Panc1 (cell line): ENCODE data around the gene ALLC. TPM values are rescaled to one million over a fixed set of nuclear protein-coding genes. Genes with fewer than 3 reads are reported as not detected.

Experiments used
- ATAC-seq: fragments of 200-7000 bp; cut with Tn5 transposase; 2 replicates; pipeline ENCODE4 v1.9.1; 2020; ENCODE audit warnings: mild to moderate bottlenecking, moderate library complexity
- BruUV-seq: library from RNA; stranded (reverse); fragments of 400-500 nt; replicated peaks from 2 replicates; lab custom pipeline; 2021; lab: Mats Ljungman, UMichigan
- CTCF ChIA-PET: fragments of 300-600 bp; sonication (Branson Sonifier 250); formaldehyde crosslinking; loops from one replicate; lab custom pipeline; 2022; ENCODE audit warnings: antibody characterized with exemption; lab: Charles Lee
- POLR2A ChIA-PET: fragments of 300-600 bp; sonication (Branson Sonifier 250); formaldehyde crosslinking; loops from one replicate; lab custom pipeline; 2022; ENCODE audit warnings: antibody characterized with exemption; lab: Charles Lee
- DNase-seq: peaks from one replicate; pipeline ENCODE4 v3.0.0-alpha.2; 2010; ENCODE audit warnings: low read depth, low spot score
- H3K27ac ChIP-seq: 2 replicates; pipeline ENCODE4 v1.5.1; 2011; ENCODE audit warnings: mild to moderate bottlenecking, low read length, inconsistent platforms
- H3K27me3 ChIP-seq: fragments of 200-500 bp; sonication (Bioruptor generic); 2 replicates; pipeline ENCODE4 v1.6.0; 2014; ENCODE audit warnings: low read length, inconsistent platforms; ENCODE audit not compliant: control insufficient read depth, insufficient read depth
- H3K36me3 ChIP-seq: fragments of 200-500 bp; sonication (Bioruptor generic); 2 replicates; pipeline ENCODE4 v1.5.1; 2014; ENCODE audit warnings: inconsistent platforms, mild to moderate bottlenecking, low read length, moderate library complexity; ENCODE audit not compliant: control insufficient read depth, insufficient read depth
- H3K4me1 ChIP-seq: 2 replicates; pipeline ENCODE4 v1.5.1; 2011; ENCODE audit warnings: inconsistent platforms, mild to moderate bottlenecking, low read length, moderate library complexity; ENCODE audit not compliant: control insufficient read depth, insufficient read depth
- H3K4me3 ChIP-seq, 2 experiments: 2 replicates each; pipeline ENCODE4 v1.5.1; 2011 to 2012; ENCODE audit warnings: low read depth in 2 of 2, low read length in 2 of 2, mild to moderate bottlenecking in 2 of 2, inconsistent platforms in 1 of 2, moderate library complexity in 1 of 2
- H3K9me3 ChIP-seq: fragments of 200-500 bp; sonication (Bioruptor generic); 2 replicates; pipeline ENCODE4 v1.5.1; 2014; ENCODE audit warnings: low read depth, mild to moderate bottlenecking, inconsistent platforms, low read length, moderate library complexity; ENCODE audit not compliant: control insufficient read depth, insufficient read depth
- CTCF ChIP-seq: fragments of 450-650 bp; IDR thresholded peaks from 2 replicates; pipeline ENCODE4 v1.5.1; 2017; ENCODE audit warnings: mild to moderate bottlenecking
- POLR2AphosphoS5 ChIP-seq: IDR thresholded peaks from 2 replicates; pipeline ENCODE4 v1.6.1; 2012; ENCODE audit warnings: mild to moderate bottlenecking, low read depth, low read length, moderate library complexity
- REST ChIP-seq, 2 experiments: IDR thresholded peaks; 2 replicates each; pipeline ENCODE4 v1.6.1; 2011 to 2012; ENCODE audit warnings: low read depth in 2 of 2, control low read depth in 1 of 2, low read length in 1 of 2, mild to moderate bottlenecking in 1 of 2, moderate library complexity in 1 of 2; ENCODE audit not compliant: insufficient read depth in 1 of 2
- SIN3A ChIP-seq: IDR thresholded peaks from 2 replicates; pipeline ENCODE4 v1.6.1; 2012; ENCODE audit warnings: low read depth, mild to moderate bottlenecking, low read length, moderate library complexity, borderline replicate concordance; ENCODE audit not compliant: insufficient read depth
- TCF7L2 ChIP-seq: IDR thresholded peaks from 2 replicates; pipeline ENCODE4 v1.6.1; 2011; ENCODE audit warnings: mild to moderate bottlenecking, low read depth, low read length, inconsistent platforms
- in situ Hi-C: cut with HindIII; loops from 2 replicates; pipeline ENCODE4 v1.10.0; 2016; ENCODE audit warnings: low sequenced_read_pairs, low pct_unique_long_range_greater_than_20kb
- intact Hi-C: fragments of 100-400 bp; cut with micrococcal nuclease; formaldehyde crosslinking; loops from one replicate; pipeline ENCODE4 v1.10.0; 2022; ENCODE audit not compliant: unreplicated experiment
- total RNA-seq: library from RNA; stranded (reverse); gene quantifications from one replicate; pipeline ENCODE4 v1.2.1, GENCODE V29; 2021; ENCODE audit not compliant: unreplicated experiment

The ALLC gene
- total RNA-seq, 1 experiment from 2014 or later, result not detected

- no peak for TF ChIP-seq TCF7L2
- TF ChIP-seq CTCF, result no peak
- TF ChIP-seq SIN3A, result no peak
- no peak for TF ChIP-seq REST (IDR thresholded peaks at IDR 0.05; ENCODE audit: insufficient read depth in 1 of 2, low read depth in 2 of 2, low read length in 1 of 2)
- TF ChIP-seq POLR2AphosphoS5, result no peak
- ChIA-PET POLR2A (no interaction called here), CTCF (interaction anchor here (0.6 kb wide), 1 partner anchor 37 kb away, joined by 3 read pairs; no protein-coding TSS in a partner anchor)
- no peaks in the 10 kb centered on the region for H3K27me3 ChIP-seq
- DNase-seq, result no peak
- in situ Hi-C loops (no loop called here), intact Hi-C loops (loop anchor here (5.0 kb wide), 1 partner anchor 77 kb away; the partner anchor contains the start of gene RPS7)
- H3K4me3 ChIP-seq, result no peak overlapping the region
- H3K36me3 ChIP-seq, result no peaks in the 10 kb centered on the region
- no peak for ATAC-seq
- H3K4me1 ChIP-seq, result peaks cover 4% of the 10 kb centered on the region
- H3K27ac ChIP-seq, result no peak overlapping the region
- H3K9me3 ChIP-seq, result no peaks in the 10 kb centered on the region
- no TSS peak for BruUV-seq
These were observed 4.0 kb upstream of the ALLC start for GRCh38 chr2:3654011-3654410.

GRCh38 chr2:3654531-3655225, 3.3 kb upstream of the ALLC start:
- in situ Hi-C loops, result no loop called here
- CTCF ChIA-PET, result no interaction called here
- intact Hi-C loops, result loop anchor here (5.0 kb wide), 1 partner anchor 77 kb away; the partner anchor contains the start of gene RPS7
- Histone ChIP-seq H3K36me3 (no peaks in the 10 kb centered on the region), H3K4me3 (no peak overlapping the region), H3K27ac (no peak overlapping the region), H3K9me3 (no peaks in the 10 kb centered on the region), H3K4me1 (peaks cover 4% of the 10 kb centered on the region), H3K27me3 (no peaks in the 10 kb centered on the region)
- POLR2A ChIA-PET, result no interaction called here
- BruUV-seq, result no TSS peak
- TF ChIP-seq CTCF (no peak), SIN3A (no peak), TCF7L2 (no peak), POLR2AphosphoS5 (no peak), REST (IDR thresholded peaks at IDR 0.05; ENCODE audit: insufficient read depth in 1 of 2, low read depth in 2 of 2, low read length in 1 of 2) (no peak)
- ATAC-seq (no peak), DNase-seq (no peak)
